Esophagus squamous epithelium (tissue), 4 donors: ENCODE results near the gene SGK2.

ENCODE experiments used
- CTCF ChIP-seq, 6 experiments: fragments of 450-650 bp in 4 of 6; fragments of 200-600 bp in 2 of 6; sonication (generic) in 2 of 6; IDR thresholded peaks; one replicate each; pipeline ENCODE4 v1.5.1; 2016 to 2019; ENCODE audit warnings: antibody characterized with exemption in 6 of 6, mild to moderate bottlenecking in 4 of 6, moderate library complexity in 4 of 6
- POLR2A ChIP-seq, 4 donors: fragments of 450-650 bp; IDR thresholded peaks; one replicate each; pipeline ENCODE4 v1.6.1; 2017; ENCODE audit warnings: antibody characterized with exemption in 4 of 4, mild to moderate bottlenecking in 4 of 4, moderate library complexity in 3 of 4

DNA sequence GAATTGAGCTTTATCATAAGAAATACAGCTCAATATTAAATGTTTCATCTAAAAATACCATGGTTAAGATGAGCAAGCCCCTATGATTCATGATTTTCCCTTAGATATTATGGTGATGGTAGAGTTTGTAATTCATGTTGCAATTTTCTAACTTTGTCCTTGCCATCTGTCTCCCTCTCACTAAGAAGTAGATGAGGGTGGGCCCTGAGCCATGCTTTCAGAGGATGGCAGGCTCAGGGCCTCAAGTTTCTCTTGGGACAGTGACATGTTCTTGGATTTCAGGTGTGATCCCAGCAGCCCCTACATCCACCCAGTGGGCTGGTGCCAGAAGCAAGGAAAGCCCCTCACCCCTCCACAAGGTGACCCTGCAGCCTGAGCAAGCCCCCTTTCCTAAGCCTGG is 25.8 kb upstream of the SGK2 start:
- TF ChIP-seq CTCF (IDR thresholded peaks at IDR 0.05): no peak
- no peak for TF ChIP-seq POLR2A (IDR thresholded peaks at IDR 0.05)
